Measurements from ENCODE around the gene ADRB2.

Gene ADRB2

GRCh38 chr5:148829734-148830133 is 3.3 kb downstream of the ADRB2 start:
- no peak for FAIRE-seq
- TF ChIP-seq CTCF (IDR thresholded peaks at IDR 0.05; ENCODE audit: insufficient read depth, missing control alignments), result no peak

GRCh38 chr5:148830211-148830610 is 3.8 kb downstream of the ADRB2 start:
- no peak for TF ChIP-seq CTCF (IDR thresholded peaks at IDR 0.05; ENCODE audit: insufficient read depth, missing control alignments)
- no peak for FAIRE-seq
- no peak for DNase-seq (ENCODE audit: insufficient read length, low spot score)

More at GRCh38 chr5:148829734-148830133, 3.3 kb downstream of the ADRB2 start:
- no peak for DNase-seq (ENCODE audit: insufficient read length, low spot score)

- no peak for FAIRE-seq
- no peak for DNase-seq (ENCODE audit: insufficient read length, low spot score)
- no peak for TF ChIP-seq CTCF (IDR thresholded peaks at IDR 0.05; ENCODE audit: insufficient read depth, missing control alignments)
Observed at GRCh38 chr5:148831590-148832565, 5.5 kb downstream of the ADRB2 start.

- FAIRE-seq, result no peak
- no peak for DNase-seq (ENCODE audit: insufficient read length, low spot score)
- TF ChIP-seq CTCF (IDR thresholded peaks at IDR 0.05; ENCODE audit: insufficient read depth, missing control alignments), result no peak
Observed at GRCh38 chr5:148833122-148833521, 6.7 kb downstream of the ADRB2 start.

- FAIRE-seq (no peak), DNase-seq (ENCODE audit: insufficient read length, low spot score) (no peak)
- TF ChIP-seq CTCF (IDR thresholded peaks at IDR 0.05; ENCODE audit: insufficient read depth, missing control alignments), result no peak
Observed at GRCh38 chr5:148833925-148834324, 7.5 kb downstream of the ADRB2 start.

- no peak for DNase-seq (ENCODE audit: insufficient read length, low spot score)
- no peak for FAIRE-seq
- no peak for TF ChIP-seq CTCF (IDR thresholded peaks at IDR 0.05; ENCODE audit: insufficient read depth, missing control alignments)
Observed at GRCh38 chr5:148834689-148835088, 8.3 kb downstream of the ADRB2 start.

All from D721Med (cell line).